ENCODE data around the gene INSIG1.

DNA sequence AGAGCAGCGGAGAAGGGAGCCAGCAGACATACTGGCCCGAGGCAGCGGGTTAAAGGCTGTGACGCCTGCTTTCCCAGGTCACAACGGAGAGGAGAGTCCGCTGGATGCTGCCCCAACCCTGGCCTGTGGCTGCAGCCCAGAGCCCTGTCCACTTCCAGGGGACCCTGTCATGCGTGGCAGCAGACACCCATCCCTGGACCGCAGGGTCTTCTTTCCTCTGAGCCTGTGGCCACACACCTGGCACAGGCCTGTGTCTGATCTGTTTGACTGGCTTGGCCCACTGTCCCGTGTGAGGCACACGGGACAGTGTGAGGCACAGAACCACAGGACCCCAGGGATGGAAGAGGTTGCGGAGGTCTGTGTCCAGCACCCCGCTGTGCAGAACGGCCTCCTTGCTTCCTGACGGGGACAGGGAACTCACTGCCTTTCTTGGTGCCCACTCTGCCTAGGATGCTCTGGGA lies 42.4 kb downstream of the INSIG1 start:
- TF ChIP-seq POLR2A (IDR thresholded peaks at IDR 0.05; ENCODE audit: low read length) (no peak), GATA1 (IDR thresholded peaks at IDR 0.05; ENCODE audit: low read depth, low read length) (no peak)

Measured in erythroblast (primary cell).